ENCODE measurements around the gene ASB4.
A peak's percentile ranks its signal among the peaks of the same experiment; 100 is the strongest.
"Not testable (repeated sequence)": the region's sequence is repeated elsewhere in the genome, so short reads cannot be mapped to it uniquely, and the experiment has no call there.

Gene ASB4

GRCh38 chr7:95485391-95486123 lies at the start of gene ASB4:
Gene ASB4, plus strand, starts transcription at chr7:95485943. Its CDS starts 29 bp downstream, at chr7:95485972.
- DNase-seq, result no peak

- DNase-seq, result no peak
Observed at GRCh38 chr7:95436407-95436806, 49.3 kb upstream of the ASB4 start.

- DNase-seq, result no peak
Observed at GRCh38 chr7:95440394-95441038, 45.2 kb upstream of the ASB4 start.

- DNase-seq, result no peak
Observed at GRCh38 chr7:95441042-95441823, 44.5 kb upstream of the ASB4 start.

GRCh38 chr7:95444796-95445195 lies 40.9 kb upstream of the ASB4 start:
- no peak for DNase-seq

- DNase-seq, result no peak
Observed at GRCh38 chr7:95446618-95447017, 39.1 kb upstream of the ASB4 start.

GRCh38 chr7:95454438-95455045 lies 31.2 kb upstream of the ASB4 start:
- no peak for DNase-seq

GRCh38 chr7:95457947-95458346 lies 27.8 kb upstream of the ASB4 start:
- no peak for DNase-seq

GRCh38 chr7:95460653-95461052 lies 25.1 kb upstream of the ASB4 start:
- not testable (repeated sequence) for DNase-seq

GRCh38 chr7:95467912-95468607 lies 17.7 kb upstream of the ASB4 start:
- no peak for DNase-seq

- DNase-seq, result no peak
Observed at GRCh38 chr7:95469187-95469586, 16.6 kb upstream of the ASB4 start.

GRCh38 chr7:95469848-95470247 lies 15.9 kb upstream of the ASB4 start:
- DNase-seq, result no peak

- DNase-seq, result no peak
Observed at GRCh38 chr7:95470452-95470851, 15.3 kb upstream of the ASB4 start.

GRCh38 chr7:95471071-95471470 lies 14.7 kb upstream of the ASB4 start:
- DNase-seq, result no peak

GRCh38 chr7:95472581-95473161 lies 13.1 kb upstream of the ASB4 start:
- no peak for DNase-seq

GRCh38 chr7:95473276-95473985 lies 12.3 kb upstream of the ASB4 start:
- DNase-seq, result no peak

GRCh38 chr7:95476072-95476847 lies 9.5 kb upstream of the ASB4 start:
- DNase-seq, result no peak

- peak; percentile 41 for DNase-seq
Observed at GRCh38 chr7:95476904-95477594, 8.7 kb upstream of the ASB4 start.

GRCh38 chr7:95478272-95479037 lies 7.3 kb upstream of the ASB4 start:
- DNase-seq, result no peak
